ENCODE results near the gene C4orf54.

Gene C4orf54

DNA sequence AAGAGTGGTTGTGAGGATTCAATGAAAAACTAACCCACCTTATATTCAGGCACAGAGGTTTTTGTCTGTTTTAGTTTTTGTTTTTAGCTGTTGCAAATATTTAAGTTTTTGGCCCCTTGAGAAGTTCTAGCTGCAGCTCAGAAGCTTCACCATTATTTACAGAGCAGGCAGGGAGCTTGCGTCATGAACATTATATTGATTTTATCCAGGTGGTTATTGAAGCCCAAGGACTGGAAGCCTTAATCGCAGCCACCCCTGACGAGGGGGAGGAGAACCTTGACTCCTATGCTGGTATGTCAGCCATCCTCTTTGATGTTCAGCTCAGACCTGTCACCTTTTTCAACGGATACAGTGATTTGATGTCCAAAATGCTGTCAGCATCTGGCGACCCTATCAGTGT lies 44.9 kb downstream of the C4orf54 start:
- TF ChIP-seq, protein P1, sequence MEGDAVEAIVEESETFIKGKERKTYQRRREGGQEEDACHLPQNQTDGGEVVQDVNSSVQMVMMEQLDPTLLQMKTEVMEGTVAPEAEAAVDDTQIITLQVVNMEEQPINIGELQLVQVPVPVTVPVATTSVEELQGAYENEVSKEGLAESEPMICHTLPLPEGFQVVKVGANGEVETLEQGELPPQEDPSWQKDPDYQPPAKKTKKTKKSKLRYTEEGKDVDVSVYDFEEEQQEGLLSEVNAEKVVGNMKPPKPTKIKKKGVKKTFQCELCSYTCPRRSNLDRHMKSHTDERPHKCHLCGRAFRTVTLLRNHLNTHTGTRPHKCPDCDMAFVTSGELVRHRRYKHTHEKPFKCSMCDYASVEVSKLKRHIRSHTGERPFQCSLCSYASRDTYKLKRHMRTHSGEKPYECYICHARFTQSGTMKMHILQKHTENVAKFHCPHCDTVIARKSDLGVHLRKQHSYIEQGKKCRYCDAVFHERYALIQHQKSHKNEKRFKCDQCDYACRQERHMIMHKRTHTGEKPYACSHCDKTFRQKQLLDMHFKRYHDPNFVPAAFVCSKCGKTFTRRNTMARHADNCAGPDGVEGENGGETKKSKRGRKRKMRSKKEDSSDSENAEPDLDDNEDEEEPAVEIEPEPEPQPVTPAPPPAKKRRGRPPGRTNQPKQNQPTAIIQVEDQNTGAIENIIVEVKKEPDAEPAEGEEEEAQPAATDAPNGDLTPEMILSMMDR (IDR thresholded peaks at IDR 0.05; ENCODE audit: low read depth, low read length), result no peak
- no peak for DNase-seq (ENCODE audit: extremely low read depth, low read depth)

DNA sequence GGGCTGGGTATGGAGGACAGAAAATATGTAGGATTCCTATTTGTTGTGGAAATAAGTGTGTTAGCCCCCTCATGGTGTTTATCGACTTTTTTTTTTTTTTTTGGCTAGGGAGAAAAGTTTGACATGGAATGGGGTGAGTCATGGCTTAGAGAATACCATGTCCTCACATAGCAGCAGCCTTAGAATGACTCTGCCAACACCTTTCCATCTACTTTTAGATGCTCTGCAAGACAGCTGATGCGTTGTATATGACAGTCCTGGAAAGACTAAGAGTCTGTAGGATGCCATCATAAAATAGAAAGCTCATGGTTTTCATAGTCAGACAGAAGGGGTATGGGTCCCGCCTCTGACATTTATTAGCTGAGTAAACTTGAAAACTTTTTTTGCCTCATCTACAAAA lies 45.3 kb downstream of the C4orf54 start:
- DNase-seq (ENCODE audit: extremely low read depth, low read depth), result no peak
- TF ChIP-seq, protein P1 (IDR thresholded peaks at IDR 0.05; ENCODE audit: low read depth, low read length), result no peak

DNA sequence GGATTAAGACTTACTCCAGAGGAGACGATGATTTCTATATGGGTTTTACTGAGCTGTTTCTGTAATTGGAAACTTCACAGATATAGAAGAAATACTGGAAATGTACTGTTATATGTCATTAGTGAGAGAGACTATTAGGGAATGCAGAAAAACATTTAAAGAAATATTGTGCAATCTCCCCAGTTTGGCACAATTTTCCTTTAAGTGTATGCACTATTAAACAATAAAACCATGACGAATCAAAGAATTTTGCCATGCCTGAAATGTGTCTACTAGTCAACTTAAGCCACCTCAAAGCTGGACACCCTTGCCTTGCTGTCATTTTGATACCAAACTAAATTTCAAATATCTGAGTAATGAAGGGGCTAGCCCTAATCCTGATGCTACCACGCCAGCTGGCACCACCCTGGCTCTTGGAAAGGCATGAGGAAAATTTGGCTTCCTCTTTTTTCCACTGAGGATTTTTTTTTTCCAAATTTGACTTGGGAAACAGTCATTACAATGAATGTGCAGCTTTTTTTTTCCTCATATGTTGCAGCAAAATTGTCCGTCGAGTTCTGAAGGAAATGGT lies 46.9 kb downstream of the C4orf54 start:
- DNase-seq (ENCODE audit: extremely low read depth, low read depth), result no peak
- TF ChIP-seq, protein P1 (IDR thresholded peaks at IDR 0.05; ENCODE audit: low read depth, low read length), result no peak

DNA sequence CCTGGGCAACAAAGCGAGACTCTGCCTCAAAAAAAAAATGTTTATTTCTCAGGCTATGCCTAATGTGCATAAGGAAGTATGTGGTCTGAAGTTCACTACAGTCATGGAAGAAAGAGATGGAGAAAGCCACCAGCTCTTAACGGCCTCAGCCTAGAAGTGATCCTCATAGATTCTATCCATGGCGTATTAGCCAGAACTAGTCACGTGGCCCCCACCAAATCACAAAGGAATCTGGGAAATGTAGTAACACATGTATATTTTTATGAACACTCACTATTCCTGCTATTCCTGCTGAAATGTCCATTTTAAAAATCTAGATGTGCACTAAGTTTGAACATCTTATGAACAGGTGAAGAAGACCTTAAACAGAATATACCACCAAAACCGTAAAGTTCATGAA lies 49.2 kb downstream of the C4orf54 start:
- no peak for DNase-seq (ENCODE audit: extremely low read depth, low read depth)
- TF ChIP-seq, protein P1 (IDR thresholded peaks at IDR 0.05; ENCODE audit: low read depth, low read length), result no peak

Data from AG09319 (cell line).